NCI-H345 treated with DMSO at 0.1 percent for 48 hours (cell line): ENCODE results near the gene BABAM2.
"Not testable (repeated sequence)": the region's sequence is repeated elsewhere in the genome, so short reads cannot be mapped to it uniquely, and the experiment has no call there.

Experiments used
- DNase-seq: peaks from one replicate; lab custom pipeline; 2025; ENCODE audit not compliant: unreplicated experiment; lab: John Stamatoyannopoulos, UW

Gene BABAM2

GRCh38 chr2:28322456-28322855 lies 431.9 kb downstream of the BABAM2 start:
- no peak for DNase-seq

GRCh38 chr2:28322981-28323396 lies 432.5 kb downstream of the BABAM2 start:
- DNase-seq, result no peak

DNA sequence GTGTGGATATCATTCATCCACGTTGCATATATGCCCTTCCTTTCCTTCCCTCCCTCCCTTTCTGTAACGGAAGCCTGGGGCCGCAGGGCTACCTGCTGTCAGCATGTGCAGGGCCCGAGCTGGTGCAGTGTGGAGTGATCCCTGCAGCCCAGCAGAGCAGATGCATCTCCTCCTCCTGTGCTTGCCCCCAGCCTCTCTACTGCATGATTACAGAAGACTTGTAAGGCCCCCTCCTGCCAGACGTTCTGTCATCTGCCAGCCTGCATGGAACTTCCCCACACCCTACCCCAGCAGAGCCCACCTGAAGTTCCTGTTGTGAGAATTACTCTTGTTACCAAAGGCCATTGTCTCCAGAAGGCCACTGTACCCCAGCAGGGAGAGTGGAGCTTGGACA lies 434.6 kb downstream of the BABAM2 start:
- no peak for DNase-seq

- no peak for DNase-seq
Measured at GRCh38 chr2:28325567-28326468, 435.3 kb downstream of the BABAM2 start.

DNA sequence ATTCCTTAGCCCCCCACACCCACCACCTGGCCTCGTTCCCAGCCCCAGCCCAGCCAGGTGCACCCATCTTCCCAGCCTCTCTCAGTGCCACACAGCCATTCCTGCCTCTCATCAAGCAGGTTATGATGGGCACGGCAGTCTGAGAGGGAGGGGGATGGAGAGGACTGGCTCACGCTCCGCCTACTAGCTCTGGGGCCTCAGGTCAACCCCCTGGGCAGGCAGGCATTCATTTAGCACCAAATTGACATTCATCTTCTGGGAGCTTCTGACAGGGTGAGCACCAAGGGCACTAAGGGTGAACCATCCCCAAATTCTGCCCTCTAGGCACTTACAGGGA lies 435.9 kb downstream of the BABAM2 start:
- DNase-seq, result no peak

GRCh38 chr2:28326881-28327505 lies 436.5 kb downstream of the BABAM2 start:
- no peak for DNase-seq

GRCh38 chr2:28327581-28327955 lies 437.0 kb downstream of the BABAM2 start:
- DNase-seq, result no peak

- no peak for DNase-seq
Measured at GRCh38 chr2:28327956-28328922, 437.7 kb downstream of the BABAM2 start.

GRCh38 chr2:28329184-28329583 lies 438.7 kb downstream of the BABAM2 start:
- DNase-seq, result no peak

GRCh38 chr2:28330722-28331121 lies 440.2 kb downstream of the BABAM2 start:
- DNase-seq, result not testable (repeated sequence)

- DNase-seq, result not testable (repeated sequence)
Measured at GRCh38 chr2:28331797-28332196, 441.3 kb downstream of the BABAM2 start.

GRCh38 chr2:28332696-28333095 lies 442.2 kb downstream of the BABAM2 start:
- no peak for DNase-seq

GRCh38 chr2:28333606-28334526 lies 443.3 kb downstream of the BABAM2 start:
- DNase-seq, result no peak

DNA sequence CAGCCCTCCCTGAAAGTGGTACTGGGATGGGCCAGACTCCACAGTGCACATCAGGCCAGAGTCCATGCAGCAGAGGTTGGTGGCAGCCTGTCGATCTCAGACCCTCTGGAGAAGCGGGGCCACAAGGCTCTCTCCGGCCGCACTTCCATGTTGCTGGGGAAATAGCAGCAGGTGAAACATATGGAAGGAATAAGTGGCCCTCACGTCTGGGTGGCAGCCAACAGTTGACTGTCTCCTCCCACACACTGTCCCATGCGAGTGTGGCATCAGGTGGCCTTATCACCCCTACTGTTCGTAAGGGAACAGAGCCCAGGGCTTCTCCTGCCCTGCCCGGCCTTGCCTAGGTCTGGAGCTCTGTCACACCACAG lies 444.0 kb downstream of the BABAM2 start:
- no peak for DNase-seq

- DNase-seq, result not testable (repeated sequence)
Measured at GRCh38 chr2:28335265-28335664, 444.7 kb downstream of the BABAM2 start.

- no peak for DNase-seq
Measured at GRCh38 chr2:28335666-28336065, 445.1 kb downstream of the BABAM2 start.

DNA sequence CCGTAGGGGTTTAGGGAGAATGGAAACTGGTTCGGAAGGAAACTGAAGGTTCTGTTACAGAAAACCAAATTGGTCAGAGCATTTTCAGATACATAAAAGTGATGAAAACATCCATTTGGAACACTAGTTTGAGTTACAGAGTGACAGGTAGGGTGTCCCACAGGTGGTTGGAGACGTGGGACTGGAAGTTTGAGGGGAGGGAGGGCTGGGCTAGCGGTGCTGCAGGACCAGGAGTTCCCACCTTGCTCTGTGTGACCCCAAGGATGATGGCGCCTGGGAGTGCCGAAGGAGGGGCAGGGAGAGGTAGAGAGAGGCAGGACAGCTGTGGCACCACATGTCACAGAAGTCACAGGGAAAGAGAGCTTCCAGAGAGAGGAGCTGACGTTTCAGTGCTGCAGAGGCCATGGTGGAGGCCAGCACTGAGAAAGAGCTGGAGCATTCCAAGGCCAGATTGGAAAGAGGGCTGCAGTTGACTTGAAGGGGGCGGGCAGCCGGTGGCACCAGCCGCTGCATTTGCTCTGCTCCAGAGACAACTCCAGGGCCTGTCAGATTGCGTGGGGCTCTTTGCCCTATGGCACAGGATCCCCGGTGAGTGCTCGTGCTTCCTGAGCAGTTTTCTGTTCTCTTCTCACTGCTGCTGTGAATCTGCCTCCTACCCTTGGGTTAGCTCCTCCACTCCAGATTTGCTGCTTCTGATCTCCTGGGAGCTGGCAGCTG lies 445.9 kb downstream of the BABAM2 start:
- DNase-seq, result no peak

- DNase-seq, result no peak
Measured at GRCh38 chr2:28336982-28337627, 446.6 kb downstream of the BABAM2 start.
